Adrenal gland (tissue), 5 donors: ENCODE results near the gene COL26A1.

Experiments
- POLR2A ChIP-seq, 2 donors: fragments of 450-650 bp; IDR thresholded peaks; one replicate each; pipeline ENCODE4 v1.6.1; 2017; ENCODE audit warnings: antibody characterized with exemption in 2 of 2, mild to moderate bottlenecking in 2 of 2, moderate library complexity in 1 of 2
- TF ChIP-seq, protein P1 (sequence below), 6 experiments: fragments of 450-650 bp in 4 of 6; fragments of 200-600 bp in 2 of 6; sonication (generic) in 1 of 6; IDR thresholded peaks; 1 replicate in 5 of 6; 2 replicates in 1 of 6; pipeline versions ENCODE4 v1.5.1 to v1.8.0; 2016 to 2021; ENCODE audit warnings: antibody characterized with exemption in 6 of 6, mild to moderate bottlenecking in 2 of 6, moderate library complexity in 1 of 6
- donor health status: DM: no; HTN: no; CAD: no.

GRCh38 chr7:101362334-101363195 is at the start of gene COL26A1:
- TF ChIP-seq, protein P1, sequence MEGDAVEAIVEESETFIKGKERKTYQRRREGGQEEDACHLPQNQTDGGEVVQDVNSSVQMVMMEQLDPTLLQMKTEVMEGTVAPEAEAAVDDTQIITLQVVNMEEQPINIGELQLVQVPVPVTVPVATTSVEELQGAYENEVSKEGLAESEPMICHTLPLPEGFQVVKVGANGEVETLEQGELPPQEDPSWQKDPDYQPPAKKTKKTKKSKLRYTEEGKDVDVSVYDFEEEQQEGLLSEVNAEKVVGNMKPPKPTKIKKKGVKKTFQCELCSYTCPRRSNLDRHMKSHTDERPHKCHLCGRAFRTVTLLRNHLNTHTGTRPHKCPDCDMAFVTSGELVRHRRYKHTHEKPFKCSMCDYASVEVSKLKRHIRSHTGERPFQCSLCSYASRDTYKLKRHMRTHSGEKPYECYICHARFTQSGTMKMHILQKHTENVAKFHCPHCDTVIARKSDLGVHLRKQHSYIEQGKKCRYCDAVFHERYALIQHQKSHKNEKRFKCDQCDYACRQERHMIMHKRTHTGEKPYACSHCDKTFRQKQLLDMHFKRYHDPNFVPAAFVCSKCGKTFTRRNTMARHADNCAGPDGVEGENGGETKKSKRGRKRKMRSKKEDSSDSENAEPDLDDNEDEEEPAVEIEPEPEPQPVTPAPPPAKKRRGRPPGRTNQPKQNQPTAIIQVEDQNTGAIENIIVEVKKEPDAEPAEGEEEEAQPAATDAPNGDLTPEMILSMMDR (IDR thresholded peaks at IDR 0.05): no peak
- TF ChIP-seq POLR2A (IDR thresholded peaks at IDR 0.05): peak in 1 of 2 donors; percentile 49
